SK-N-MC (cell line): ENCODE measurements around the gene ERGIC1.

Source experiments
- EZH2 ChIP-seq: fragments of 200-600 bp; sonication (generic); IDR thresholded peaks from one replicate; pipeline ENCODE4 v1.6.1; 2017; ENCODE audit warnings: antibody characterized with exemption
- POLR2AphosphoS5 ChIP-seq: IDR thresholded peaks from 2 replicates; pipeline ENCODE4 v1.6.1; 2012; ENCODE audit warnings: mild to moderate bottlenecking, low read depth, low read length, borderline replicate concordance

DNA sequence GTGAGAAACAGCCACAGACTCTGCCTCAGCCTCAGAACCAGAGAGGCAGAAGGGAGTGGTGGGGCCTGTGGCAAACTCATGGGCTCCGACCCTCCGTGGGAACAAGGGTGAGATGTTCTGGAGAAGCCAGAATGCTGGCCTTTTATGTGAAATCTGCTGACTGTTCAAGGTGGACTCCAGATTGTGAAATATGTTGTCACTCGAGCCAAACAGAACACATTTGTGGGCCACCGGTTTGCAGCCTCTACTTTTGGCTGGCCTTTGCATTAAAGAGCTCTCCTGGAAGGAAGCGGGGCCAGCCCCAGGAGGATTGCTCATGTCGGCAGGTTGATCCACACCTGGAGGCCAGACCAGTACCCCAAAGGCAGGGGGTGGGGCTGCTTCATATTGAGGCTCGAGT is 62.4 kb downstream of the ERGIC1 start:
- TF ChIP-seq POLR2AphosphoS5 (no peak), EZH2 (no peak)
